Liver (tissue), 3 donors: Measurements from ENCODE around the gene BNC2.

Experiments used
- TAF1 ChIP-seq: conservative IDR thresholded peaks from 2 replicates; pipeline ENCODE4 v1.6.1; 2016; ENCODE audit warnings: antibody characterized with exemption, mild to moderate bottlenecking
- TF ChIP-seq, protein P1 (sequence below): fragments of 150-350 bp; IDR thresholded peaks from 2 replicates; pipeline ENCODE4 v1.5.1; 2017; ENCODE audit warnings: improper control_type of control experiment, low read depth, low read length; ENCODE audit not compliant: missing input control
- TF ChIP-seq, protein P2 (sequence below): IDR thresholded peaks from 2 replicates; pipeline ENCODE4 v1.6.1; 2016; ENCODE audit warnings: antibody characterized with exemption
- donor health status: healthy.
- donor health status: healthy.

GRCh38 chr9:16806674-16807073 lies 63.8 kb downstream of the BNC2 start:
- TF ChIP-seq, protein P1, sequence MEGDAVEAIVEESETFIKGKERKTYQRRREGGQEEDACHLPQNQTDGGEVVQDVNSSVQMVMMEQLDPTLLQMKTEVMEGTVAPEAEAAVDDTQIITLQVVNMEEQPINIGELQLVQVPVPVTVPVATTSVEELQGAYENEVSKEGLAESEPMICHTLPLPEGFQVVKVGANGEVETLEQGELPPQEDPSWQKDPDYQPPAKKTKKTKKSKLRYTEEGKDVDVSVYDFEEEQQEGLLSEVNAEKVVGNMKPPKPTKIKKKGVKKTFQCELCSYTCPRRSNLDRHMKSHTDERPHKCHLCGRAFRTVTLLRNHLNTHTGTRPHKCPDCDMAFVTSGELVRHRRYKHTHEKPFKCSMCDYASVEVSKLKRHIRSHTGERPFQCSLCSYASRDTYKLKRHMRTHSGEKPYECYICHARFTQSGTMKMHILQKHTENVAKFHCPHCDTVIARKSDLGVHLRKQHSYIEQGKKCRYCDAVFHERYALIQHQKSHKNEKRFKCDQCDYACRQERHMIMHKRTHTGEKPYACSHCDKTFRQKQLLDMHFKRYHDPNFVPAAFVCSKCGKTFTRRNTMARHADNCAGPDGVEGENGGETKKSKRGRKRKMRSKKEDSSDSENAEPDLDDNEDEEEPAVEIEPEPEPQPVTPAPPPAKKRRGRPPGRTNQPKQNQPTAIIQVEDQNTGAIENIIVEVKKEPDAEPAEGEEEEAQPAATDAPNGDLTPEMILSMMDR = no peak
- TF ChIP-seq TAF1 = no peak
- TF ChIP-seq, protein P2, sequence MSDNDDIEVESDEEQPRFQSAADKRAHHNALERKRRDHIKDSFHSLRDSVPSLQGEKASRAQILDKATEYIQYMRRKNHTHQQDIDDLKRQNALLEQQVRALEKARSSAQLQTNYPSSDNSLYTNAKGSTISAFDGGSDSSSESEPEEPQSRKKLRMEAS = no peak
